GM21360 (cell line): ENCODE measurements around the gene SMG6.
A peak's percentile ranks its signal among the peaks of the same experiment; 100 is the strongest.

ENCODE experiments used
- ATAC-seq: cut with Tn5 transposase; IDR thresholded peaks from one replicate; pipeline ENCODE4 v1.9.1; 2021; ENCODE audit warnings: mild to moderate bottlenecking, moderate library complexity; ENCODE audit not compliant: unreplicated experiment

SMG6 gene

DNA sequence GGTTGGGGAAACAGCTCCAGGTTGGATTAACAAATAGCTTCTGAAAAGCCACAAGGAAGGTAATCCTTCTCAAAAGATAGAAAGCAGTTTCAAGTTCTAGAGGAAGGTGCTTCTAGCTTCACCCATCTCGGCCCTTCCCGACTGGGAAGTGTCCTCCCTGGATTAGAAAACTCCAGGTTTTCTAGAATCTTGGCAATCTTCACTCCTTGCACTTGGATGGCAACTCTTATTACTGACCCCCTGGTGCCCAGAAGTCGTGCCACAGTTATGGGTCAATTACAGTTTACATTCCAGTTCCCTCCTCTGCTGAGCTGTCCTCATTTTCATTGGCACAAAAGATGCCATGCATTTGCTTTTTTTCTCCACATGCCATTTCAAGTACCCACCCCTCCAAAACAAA lies 65.6 kb downstream of the SMG6 start:
- no peak for ATAC-seq

GRCh38 chr17:2237521-2237921 lies 66.1 kb downstream of the SMG6 start:
- no peak for ATAC-seq

- no peak for ATAC-seq
Measured at GRCh38 chr17:2235792-2236366, 67.7 kb downstream of the SMG6 start.

- ATAC-seq = no peak
Measured at GRCh38 chr17:2235265-2235664, 68.3 kb downstream of the SMG6 start.

GRCh38 chr17:2233441-2233947 lies 70.1 kb downstream of the SMG6 start:
- ATAC-seq = no peak

GRCh38 chr17:2232244-2232638 lies 71.3 kb downstream of the SMG6 start:
- ATAC-seq = no peak

GRCh38 chr17:2230877-2231276 lies 72.7 kb downstream of the SMG6 start:
- no peak for ATAC-seq

GRCh38 chr17:2227025-2227699 lies 76.4 kb downstream of the SMG6 start:
- ATAC-seq = no peak

GRCh38 chr17:2223617-2223927 lies 80.0 kb downstream of the SMG6 start:
- no peak for ATAC-seq

- no peak for ATAC-seq
Measured at GRCh38 chr17:2222901-2223616, 80.5 kb downstream of the SMG6 start.

DNA sequence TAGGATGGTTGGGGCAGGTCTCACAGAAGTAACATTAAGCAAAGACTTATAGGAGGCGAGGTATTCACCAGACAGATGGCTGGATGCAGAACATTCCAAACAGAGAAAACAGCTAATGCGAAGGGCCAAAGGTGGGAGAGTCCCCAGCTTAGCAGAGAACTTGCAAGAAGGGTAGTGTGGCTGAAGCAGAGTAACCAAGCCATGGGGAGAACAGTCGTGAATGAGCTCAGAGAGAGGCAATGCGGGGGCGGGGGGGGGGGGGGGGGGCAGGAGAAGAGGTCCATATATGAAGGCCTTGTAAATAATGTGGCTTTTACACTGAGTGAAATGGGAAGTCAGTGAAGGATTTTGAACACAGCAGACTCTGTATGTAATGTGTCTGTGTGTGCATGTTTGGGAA lies 81.3 kb downstream of the SMG6 start:
- ATAC-seq = no peak

- ATAC-seq = no peak
Measured at GRCh38 chr17:2218426-2218825, 85.2 kb downstream of the SMG6 start.

- ATAC-seq = peak; percentile 48
Measured at GRCh38 chr17:2215616-2216364, 87.8 kb downstream of the SMG6 start.

- no peak for ATAC-seq
Measured at GRCh38 chr17:2214929-2215615, 88.5 kb downstream of the SMG6 start.

GRCh38 chr17:2214047-2214928 lies 89.3 kb downstream of the SMG6 start:
- ATAC-seq = no peak

DNA sequence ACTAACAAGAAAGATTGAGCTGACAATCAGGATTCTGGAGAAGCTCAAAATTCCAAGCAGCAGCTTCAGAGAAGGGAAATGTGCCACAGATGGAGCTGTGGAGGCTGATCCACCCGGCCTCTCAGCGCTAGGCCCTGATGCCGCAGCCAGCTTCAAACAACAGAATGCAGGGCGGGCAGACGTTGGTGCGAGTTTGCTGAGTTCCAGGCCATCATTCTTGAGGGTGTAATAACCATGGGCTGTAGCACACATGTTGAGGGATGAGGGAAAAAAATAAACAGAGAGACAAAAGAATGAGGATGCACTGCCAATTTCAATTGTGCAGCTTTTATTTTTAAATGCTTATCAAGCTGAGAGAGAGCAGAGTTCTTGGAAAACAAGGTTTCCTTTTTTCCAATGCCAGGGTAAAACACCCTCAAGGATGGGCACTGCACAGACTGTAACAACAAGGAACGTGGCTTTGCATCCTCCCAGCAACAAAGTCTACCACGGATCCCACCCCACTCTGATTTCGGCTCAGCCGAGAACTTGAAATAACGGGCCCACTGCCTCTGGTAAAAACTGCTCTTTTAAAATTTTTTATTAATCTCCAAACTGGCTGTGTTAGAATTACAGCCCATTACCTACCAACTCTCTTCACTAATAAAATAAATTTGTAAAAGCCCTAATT lies 90.2 kb downstream of the SMG6 start:
- no peak for ATAC-seq

DNA sequence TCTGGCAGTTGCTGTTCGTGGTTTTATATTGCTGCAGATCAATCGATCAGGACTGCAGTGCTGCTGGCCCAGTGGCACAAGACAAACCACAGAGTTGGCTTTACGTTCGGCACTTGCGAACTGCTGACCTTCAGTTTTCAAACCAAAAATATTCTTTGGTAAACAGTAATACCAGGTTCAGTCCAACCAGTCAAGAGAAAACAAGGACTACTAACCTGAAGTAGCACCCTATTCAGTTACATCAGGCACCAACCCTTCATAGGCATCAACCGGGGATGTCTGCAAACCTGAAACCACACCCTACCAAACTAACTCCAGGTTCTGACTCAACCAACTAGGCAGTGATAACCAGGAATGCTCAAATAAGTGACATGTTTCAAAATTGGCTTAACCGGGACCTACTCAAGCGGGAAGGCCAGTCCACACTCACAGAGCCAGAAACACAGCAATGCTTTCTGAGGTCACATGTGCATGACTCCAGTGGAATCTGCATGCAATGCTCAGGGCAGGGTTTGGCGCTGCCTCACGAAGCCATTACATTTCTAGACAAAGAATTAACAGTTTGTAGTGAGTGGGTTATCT lies 91.1 kb downstream of the SMG6 start:
- ATAC-seq = no peak

GRCh38 chr17:2211661-2212399 lies 91.8 kb downstream of the SMG6 start:
- ATAC-seq = no peak
